Activated naive CD8-positive, alpha-beta T cell treated with anti-CD3 and anti-CD28 coated beads for 36 hours (primary cell): ENCODE results near the gene TMEM131. TPM values are rescaled to one million over a fixed set of nuclear protein-coding genes. Genes with fewer than 3 reads are reported as not detected.
"Not testable (repeated sequence)": the region's sequence is repeated elsewhere in the genome, so short reads cannot be mapped to it uniquely, and the experiment has no call there.

Source experiments
- DNase-seq: peaks from one replicate; pipeline ENCODE4 v3.0.0; 2021
- H3K27ac Mint-ChIP-seq: one replicate; pipeline ENCODE4 v1.8.0; 2022; ENCODE audit warnings: mild to moderate bottlenecking, moderate library complexity, mixed read lengths
- H3K27me3 Mint-ChIP-seq: one replicate; pipeline ENCODE4 v1.8.0; 2022; ENCODE audit warnings: mild to moderate bottlenecking, mixed read lengths
- H3K36me3 Mint-ChIP-seq: one replicate; pipeline ENCODE4 v1.8.0; 2021; ENCODE audit warnings: mild to moderate bottlenecking, mixed read lengths
- H3K4me1 Mint-ChIP-seq: one replicate; pipeline ENCODE4 v1.8.0; 2021; ENCODE audit warnings: mixed read lengths
- H3K4me3 Mint-ChIP-seq: one replicate; pipeline ENCODE4 v1.8.0; 2022; ENCODE audit warnings: mild to moderate bottlenecking, moderate library complexity, mixed read lengths
- H3K9me3 Mint-ChIP-seq: one replicate; pipeline ENCODE4 v1.8.0; 2022; ENCODE audit warnings: mixed read lengths
- total RNA-seq, 2 experiments: library from RNA; stranded (reverse); gene quantifications; one replicate each; pipeline ENCODE4 v1.2.3, GENCODE V29; 2021

TMEM131 gene
- total RNA-seq, 2 experiments from 2014 or later = 25.2 to 27.9 TPM

DNA sequence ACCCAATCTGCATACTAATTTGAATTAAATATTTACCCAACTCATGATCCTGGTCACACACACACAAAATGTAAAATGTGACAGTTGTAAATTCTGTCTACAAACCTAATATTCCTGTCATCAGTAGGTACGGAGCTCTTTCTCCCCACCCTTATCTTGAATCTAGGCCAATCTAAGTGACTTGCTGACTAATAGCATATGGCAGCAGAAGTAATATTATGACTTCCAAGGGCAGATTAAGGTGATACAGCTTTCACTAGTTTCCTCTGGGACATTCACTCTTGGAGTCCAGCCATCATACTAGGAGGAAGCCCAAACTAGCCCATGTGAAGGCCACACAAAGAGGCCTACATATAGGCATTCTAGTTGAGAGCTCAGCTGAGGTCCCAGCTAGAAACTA lies 89.4 kb downstream of the TMEM131 start:
- H3K36me3 Mint-ChIP-seq = peaks cover 53% of the 10 kb centered on the region
- no peaks in the 10 kb centered on the region for H3K9me3 Mint-ChIP-seq
- H3K27ac Mint-ChIP-seq = no peak overlapping the region
- no peak for DNase-seq
- H3K4me3 Mint-ChIP-seq = no peak overlapping the region
- peaks cover 13% of the 10 kb centered on the region for H3K4me1 Mint-ChIP-seq
- H3K27me3 Mint-ChIP-seq = no peaks in the 10 kb centered on the region

DNA sequence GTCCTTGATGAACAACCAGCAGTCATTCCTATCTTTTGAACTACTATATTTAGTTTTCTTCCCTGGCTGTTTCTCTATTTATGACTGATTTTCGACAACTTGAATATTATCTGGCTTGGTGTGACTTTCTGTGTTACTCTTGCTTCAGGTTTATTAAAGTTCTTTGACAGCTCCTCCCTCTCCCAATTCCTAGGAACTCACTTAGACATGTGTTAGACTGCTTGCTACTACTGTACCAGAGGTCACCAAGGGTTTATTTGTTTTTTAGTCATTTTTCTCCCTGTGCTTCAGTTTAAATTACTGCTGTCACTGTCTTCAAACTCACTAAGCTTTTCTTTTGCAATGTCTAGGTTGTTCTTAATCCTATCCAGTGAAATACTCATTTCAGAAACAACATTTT lies 90.5 kb downstream of the TMEM131 start:
- Mint-ChIP-seq H3K4me1 (peaks cover 6% of the 10 kb centered on the region), H3K27me3 (no peaks in the 10 kb centered on the region)

DNA sequence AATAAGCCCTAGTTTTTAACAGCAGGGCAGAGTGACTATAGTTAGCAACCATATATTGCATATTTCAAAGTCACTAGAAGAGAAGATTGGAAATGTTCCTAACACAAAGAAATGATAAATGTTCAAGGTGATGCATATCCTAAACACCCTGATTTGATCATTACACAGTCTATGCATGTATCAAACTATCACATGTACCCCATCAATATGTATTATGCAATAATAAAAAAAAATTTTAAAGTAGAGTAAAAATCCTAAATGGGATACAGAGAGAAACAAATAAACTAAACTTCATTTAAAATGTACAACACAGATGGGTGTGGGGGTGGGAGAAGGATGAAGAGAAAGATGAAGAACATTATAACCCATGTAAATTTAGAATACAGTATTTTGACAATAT lies 93.9 kb downstream of the TMEM131 start:
- no peak overlapping the region for H3K27ac Mint-ChIP-seq
- DNase-seq = no peak
- peaks cover 42% of the 10 kb centered on the region for H3K36me3 Mint-ChIP-seq
- H3K9me3 Mint-ChIP-seq = no peaks in the 10 kb centered on the region
- no peak overlapping the region for H3K4me3 Mint-ChIP-seq
- H3K4me1 Mint-ChIP-seq = peaks cover 1% of the 10 kb centered on the region
- no peaks in the 10 kb centered on the region for H3K27me3 Mint-ChIP-seq

More for the DNA sequence above, 90.5 kb downstream of the TMEM131 start:
- no peak overlapping the region for H3K27ac Mint-ChIP-seq
- no peak overlapping the region for H3K4me3 Mint-ChIP-seq
- H3K36me3 Mint-ChIP-seq = peaks cover 49% of the 10 kb centered on the region
- no peak for DNase-seq
- H3K9me3 Mint-ChIP-seq = no peaks in the 10 kb centered on the region

DNA sequence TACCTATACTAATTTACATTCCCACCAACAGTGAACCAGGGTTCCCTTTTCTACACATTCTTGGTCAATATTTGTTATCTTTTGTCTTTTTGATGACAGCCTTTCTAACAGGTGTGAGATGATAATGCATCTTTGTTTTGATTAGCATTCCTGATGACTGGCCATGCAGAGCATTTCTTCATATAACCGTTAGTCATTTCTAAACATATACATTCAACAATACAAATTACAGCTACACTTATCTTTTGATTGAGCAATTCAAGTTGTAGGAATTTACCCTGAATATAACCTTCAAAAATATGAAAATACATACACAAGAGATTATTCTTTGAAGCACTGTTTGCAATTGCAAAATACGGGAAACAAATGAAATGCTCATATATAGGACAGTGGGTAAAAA lies 94.9 kb downstream of the TMEM131 start:
- peaks cover 42% of the 10 kb centered on the region for H3K36me3 Mint-ChIP-seq

DNA sequence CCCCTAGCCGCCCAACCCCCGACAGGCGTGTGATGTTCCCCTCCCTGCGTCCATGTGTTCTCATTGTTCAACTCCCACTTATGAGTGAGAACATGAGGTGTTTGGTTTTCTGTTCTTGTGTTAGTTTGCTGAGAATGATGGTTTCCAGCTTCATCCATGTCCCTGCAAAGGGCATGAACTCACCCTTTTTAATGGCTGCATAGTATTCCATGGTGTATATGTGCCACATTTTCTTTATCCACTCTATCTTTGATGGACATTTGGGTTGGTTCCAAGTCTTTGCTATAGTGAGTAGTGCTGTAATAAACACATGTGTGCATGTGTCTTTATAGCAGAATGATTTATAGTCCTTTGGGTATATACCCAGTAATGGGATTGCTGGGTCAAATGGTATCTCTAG lies 102.7 kb downstream of the TMEM131 start:
- not testable (repeated sequence) for H3K27me3 Mint-ChIP-seq, H3K4me3 Mint-ChIP-seq, H3K27ac Mint-ChIP-seq, H3K4me1 Mint-ChIP-seq, DNase-seq
- H3K36me3 Mint-ChIP-seq = peaks cover 42% of the 10 kb centered on the region
- H3K9me3 Mint-ChIP-seq = peaks cover 23% of the 10 kb centered on the region

More for the DNA sequence above, 94.9 kb downstream of the TMEM131 start:
- no peak for DNase-seq
- Mint-ChIP-seq H3K4me3 (no peak overlapping the region), H3K9me3 (peaks cover 5% of the 10 kb centered on the region), H3K27me3 (no peaks in the 10 kb centered on the region), H3K4me1 (peaks cover 1% of the 10 kb centered on the region), H3K27ac (no peak overlapping the region)

DNA sequence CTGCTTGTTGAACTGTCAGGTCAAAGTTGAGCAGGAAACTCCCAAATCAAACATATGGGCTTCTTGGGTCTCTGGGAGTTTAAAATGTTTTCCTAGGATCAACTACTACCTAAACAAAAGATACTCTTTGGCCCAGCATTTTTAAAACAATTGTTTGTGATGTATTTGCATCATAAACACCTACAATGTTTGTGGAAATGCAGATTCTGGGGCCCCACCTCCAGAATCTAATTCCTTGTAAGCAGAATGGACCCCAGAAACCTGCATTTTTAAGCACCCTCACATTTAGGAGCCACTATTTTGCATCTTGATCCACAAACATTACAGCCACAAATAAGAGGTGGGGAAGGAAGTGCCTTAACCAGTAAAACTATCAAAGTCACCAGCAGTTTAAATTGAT lies 104.1 kb downstream of the TMEM131 start:
- Mint-ChIP-seq H3K27me3 (no peaks in the 10 kb centered on the region), H3K9me3 (peaks cover 28% of the 10 kb centered on the region), H3K4me3 (no peak overlapping the region), H3K27ac (no peak overlapping the region), H3K36me3 (peaks cover 52% of the 10 kb centered on the region), H3K4me1 (no peaks in the 10 kb centered on the region)
- no peak for DNase-seq

DNA sequence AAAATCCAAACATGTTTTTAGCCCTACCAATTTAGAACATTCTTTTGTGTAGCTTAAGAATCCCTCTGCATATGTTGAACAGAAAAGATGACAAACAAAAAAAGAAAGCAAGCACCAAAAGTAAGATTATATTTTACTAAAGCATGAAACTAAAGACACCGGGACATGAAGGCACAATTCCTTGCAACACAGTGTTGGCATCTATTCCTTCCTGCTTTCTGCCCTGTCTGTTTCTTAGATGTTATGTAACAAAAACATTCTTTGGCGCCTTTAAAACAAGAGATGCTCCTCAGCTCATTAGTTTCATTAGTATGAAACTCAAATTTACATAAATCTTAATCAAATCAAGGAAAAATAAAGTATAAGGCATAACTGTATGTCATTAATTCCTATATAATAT lies 106.6 kb downstream of the TMEM131 start:
- peaks cover 52% of the 10 kb centered on the region for H3K36me3 Mint-ChIP-seq
- DNase-seq = no peak
- no peaks in the 10 kb centered on the region for H3K4me1 Mint-ChIP-seq
- H3K9me3 Mint-ChIP-seq = peaks cover 27% of the 10 kb centered on the region
- H3K27ac Mint-ChIP-seq = no peak overlapping the region
- H3K4me3 Mint-ChIP-seq = no peak overlapping the region
- no peaks in the 10 kb centered on the region for H3K27me3 Mint-ChIP-seq

DNA sequence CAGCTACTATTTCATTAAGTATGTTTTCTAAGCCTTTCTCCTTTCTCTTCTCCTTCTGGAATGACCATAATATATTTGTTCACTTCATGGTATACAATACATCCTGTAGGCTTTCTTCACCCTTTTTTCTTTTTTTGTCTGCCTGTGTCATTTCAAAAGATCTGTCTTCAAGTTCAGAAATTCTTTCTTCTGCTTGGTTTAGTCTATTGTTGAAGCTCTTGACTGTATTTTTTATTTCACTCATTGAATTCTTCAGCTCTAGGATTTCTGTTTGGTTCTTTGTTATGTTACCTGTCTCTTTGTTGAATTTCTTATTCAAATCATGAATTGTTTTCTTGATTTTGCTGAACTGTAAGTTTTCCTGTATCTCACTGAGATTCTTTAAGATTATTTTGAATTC lies 109.9 kb downstream of the TMEM131 start:
- no peak overlapping the region for H3K4me3 Mint-ChIP-seq
- no peak overlapping the region for H3K27ac Mint-ChIP-seq
- H3K9me3 Mint-ChIP-seq = peaks cover 20% of the 10 kb centered on the region
- peaks cover 57% of the 10 kb centered on the region for H3K36me3 Mint-ChIP-seq
- H3K4me1 Mint-ChIP-seq = peaks cover 2% of the 10 kb centered on the region
- DNase-seq = no peak
- H3K27me3 Mint-ChIP-seq = no peaks in the 10 kb centered on the region

DNA sequence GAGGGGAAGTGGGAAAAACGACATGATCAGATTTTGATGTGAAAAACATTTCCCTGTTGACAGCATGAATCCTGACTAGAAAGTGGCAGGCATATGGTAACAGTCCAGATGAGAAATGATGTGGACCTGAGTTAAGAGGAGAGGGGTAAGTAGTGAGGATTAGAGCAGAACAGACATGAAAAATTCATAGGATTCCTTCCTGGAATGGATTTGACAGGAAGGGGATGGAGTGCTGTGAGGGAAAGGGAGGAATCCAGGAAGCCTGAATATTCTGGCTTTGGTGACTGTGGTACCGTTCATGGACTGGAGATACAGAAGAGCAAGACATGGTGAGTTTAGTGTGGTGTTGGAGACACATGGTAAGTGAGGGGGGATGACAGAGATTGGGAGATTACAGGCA lies 115.4 kb downstream of the TMEM131 start:
- Mint-ChIP-seq H3K9me3 (peaks cover 22% of the 10 kb centered on the region), H3K4me1 (peaks cover 13% of the 10 kb centered on the region), H3K27ac (no peak overlapping the region), H3K36me3 (peaks cover 54% of the 10 kb centered on the region), H3K27me3 (no peaks in the 10 kb centered on the region), H3K4me3 (no peak overlapping the region)
- no peak for DNase-seq

DNA sequence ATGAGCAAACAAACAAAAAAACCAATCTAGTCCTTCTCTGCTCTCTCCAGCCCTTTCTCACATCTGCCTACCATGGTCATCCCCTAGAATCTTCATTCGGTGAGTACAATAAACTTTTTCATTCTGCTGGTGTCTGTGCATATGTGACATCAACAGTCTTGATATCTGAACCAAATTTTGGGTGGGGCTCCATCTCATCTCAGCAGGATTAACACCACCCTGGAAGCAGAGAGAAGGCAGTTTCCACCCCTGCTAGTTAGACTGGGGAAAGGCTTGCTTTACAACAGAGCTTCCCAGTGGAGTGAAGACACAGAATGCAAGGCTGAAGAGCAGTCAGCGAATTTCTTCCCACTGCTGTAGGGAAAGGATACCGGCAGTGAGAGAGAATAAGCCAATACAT lies 116.9 kb downstream of the TMEM131 start:
- Mint-ChIP-seq H3K36me3 (peaks cover 50% of the 10 kb centered on the region), H3K9me3 (peaks cover 21% of the 10 kb centered on the region), H3K27me3 (no peaks in the 10 kb centered on the region), H3K4me1 (peaks cover 17% of the 10 kb centered on the region), H3K4me3 (no peak overlapping the region), H3K27ac (no peak overlapping the region)
- DNase-seq = no peak

DNA sequence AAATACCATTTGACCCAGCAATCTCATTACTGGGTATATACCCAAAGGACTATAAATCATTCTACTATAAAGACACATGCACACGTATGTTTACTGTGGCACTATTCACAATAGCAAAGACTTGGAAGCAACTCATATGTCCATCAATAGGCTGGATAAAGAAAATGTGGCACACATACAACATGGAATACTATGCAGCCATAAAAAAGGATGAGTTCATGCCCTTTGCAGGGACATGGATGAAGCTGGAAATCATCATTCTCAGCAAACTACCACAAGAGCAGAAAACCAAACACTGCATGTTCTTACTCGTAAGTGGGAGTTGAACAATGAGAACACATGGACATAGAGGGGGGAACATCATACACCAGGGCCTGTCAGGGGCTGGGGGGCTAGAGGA lies 117.4 kb downstream of the TMEM131 start:
- H3K4me3 Mint-ChIP-seq, H3K27me3 Mint-ChIP-seq, DNase-seq, H3K27ac Mint-ChIP-seq: not testable (repeated sequence)
- peaks cover 21% of the 10 kb centered on the region for H3K9me3 Mint-ChIP-seq
- peaks cover 17% of the 10 kb centered on the region for H3K4me1 Mint-ChIP-seq
- H3K36me3 Mint-ChIP-seq = peaks cover 53% of the 10 kb centered on the region

DNA sequence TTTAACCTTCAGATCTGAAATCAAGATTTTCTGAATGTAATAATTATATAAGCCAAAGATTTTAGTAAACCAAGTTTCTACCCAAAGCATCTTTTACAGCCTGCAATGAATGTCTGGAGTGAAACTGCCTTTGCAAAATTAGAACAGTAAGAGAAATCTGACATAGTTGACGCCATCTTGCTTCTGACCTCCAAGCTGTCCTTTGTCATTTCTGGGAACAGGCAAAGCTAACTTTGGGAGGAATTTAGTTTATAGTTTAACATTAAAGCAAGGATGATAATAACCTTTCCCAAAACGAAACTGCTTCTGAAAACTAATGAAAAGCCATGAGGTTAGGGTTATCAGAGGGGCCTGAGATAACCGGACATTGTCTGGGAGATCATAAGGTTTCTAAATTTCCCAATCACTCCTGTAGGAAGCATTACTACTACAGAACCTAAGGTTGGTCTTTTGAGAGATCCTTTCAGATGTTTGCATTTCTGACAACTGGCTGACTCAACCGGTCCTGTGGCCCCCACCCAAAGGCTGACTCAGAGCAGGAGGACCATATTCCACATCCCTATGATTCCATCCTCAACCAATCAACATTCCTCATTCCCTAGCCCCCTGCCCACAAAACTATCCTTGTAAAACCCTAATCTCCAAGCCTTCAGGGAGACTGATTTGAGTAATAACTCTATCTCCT lies 124.5 kb downstream of the TMEM131 start:
- Mint-ChIP-seq H3K4me3 (no peak overlapping the region), H3K9me3 (peaks cover 12% of the 10 kb centered on the region), H3K27me3 (no peaks in the 10 kb centered on the region), H3K4me1 (peaks cover 43% of the 10 kb centered on the region), H3K36me3 (peaks cover 23% of the 10 kb centered on the region), H3K27ac (no peak overlapping the region)
- DNase-seq = no peak

DNA sequence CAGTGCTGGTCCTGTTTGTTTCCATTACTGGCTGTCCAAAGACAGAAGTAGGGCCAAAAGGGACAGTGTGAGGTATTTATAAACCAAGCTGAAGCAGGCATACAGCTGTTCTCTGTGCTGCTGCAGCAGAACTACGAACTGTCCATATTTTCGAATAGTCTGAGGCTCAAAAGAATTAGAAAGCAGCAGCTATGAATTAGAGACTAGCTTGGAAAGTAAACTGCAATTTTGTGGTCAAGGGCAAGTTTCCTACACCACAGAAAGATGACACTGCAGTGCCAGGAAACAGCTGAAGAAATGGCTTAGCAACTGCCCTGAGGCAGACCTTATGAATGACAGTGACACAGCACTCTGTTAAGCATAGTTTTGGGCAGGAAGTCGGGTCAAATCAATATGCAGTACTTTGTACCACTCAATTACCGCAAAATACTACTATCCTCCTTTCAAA lies 125.3 kb downstream of the TMEM131 start:
- Mint-ChIP-seq H3K27ac (peak overlapping the region; percentile 55), H3K4me1 (peaks cover 38% of the 10 kb centered on the region), H3K9me3 (peaks cover 6% of the 10 kb centered on the region), H3K4me3 (peak overlapping the region; percentile 35), H3K36me3 (peaks cover 25% of the 10 kb centered on the region), H3K27me3 (no peaks in the 10 kb centered on the region)
- DNase-seq = peak; percentile 55

DNA sequence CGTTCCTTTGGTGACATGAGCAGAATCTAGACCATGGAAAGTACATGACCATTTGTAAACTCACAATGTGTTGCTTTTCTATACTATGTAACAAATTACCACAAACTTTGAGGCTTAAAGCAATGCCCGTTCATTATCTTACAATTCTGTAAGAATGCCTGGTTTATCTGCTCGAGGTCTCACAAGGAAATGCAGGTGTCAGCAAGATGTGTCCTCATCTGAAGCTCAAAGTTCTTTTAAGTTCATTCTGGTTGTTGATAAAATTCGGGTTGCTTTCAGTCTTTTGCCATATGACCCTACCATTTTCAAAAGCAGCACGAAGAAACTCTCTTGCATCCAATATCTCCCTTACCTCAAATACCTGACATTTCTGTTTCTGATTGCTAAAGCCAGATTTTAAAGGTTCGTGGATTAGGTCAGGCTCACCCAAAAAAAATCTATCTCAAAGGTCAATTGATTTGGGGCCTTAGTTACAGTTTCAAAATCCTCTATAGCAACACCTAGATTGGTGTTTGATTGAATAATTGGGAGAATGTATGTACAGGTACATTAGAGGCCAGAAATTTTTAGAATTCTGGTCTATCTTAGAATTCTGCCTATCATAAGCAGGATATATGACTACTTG lies 125.9 kb downstream of the TMEM131 start:
- DNase-seq = no peak
- Mint-ChIP-seq H3K27ac (no peak overlapping the region), H3K36me3 (peaks cover 27% of the 10 kb centered on the region), H3K4me1 (peaks cover 34% of the 10 kb centered on the region), H3K4me3 (no peak overlapping the region), H3K9me3 (peaks cover 4% of the 10 kb centered on the region), H3K27me3 (no peaks in the 10 kb centered on the region)

DNA sequence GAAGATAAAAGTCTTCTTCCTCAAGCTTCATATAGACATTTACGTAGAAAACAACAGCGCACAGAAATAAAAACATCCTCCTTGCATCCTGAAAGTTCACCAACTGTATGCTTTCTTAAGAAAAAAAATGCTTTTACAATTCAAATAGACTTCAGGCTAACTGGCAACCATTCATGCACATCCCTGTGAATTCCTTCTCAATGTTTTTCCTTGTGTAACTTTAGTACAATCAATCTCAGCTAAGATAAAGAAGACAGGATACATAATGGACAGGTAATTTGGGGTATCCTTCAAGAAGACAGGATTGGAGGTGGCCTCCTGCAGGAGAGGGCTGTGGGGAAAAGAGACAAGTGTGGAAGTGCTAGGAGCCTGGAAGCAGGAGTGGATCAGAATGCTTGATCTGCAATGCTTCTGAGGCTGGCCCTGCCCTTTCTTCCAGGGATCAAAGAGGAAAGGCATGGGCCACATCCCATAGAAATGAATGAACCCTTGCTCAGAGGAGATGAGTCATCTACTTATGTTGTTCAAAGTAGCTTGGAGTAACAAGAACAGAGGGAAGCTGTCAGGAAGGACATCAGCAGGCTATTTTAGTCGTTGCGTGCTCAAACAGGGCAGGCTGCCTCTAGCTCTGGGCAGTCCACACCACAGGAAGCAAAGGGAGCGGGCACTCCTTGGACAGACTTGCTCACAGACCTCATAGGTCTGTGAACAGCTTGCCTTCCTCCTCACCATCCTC lies 126.6 kb downstream of the TMEM131 start:
- Mint-ChIP-seq H3K36me3 (peaks cover 25% of the 10 kb centered on the region), H3K9me3 (peaks cover 4% of the 10 kb centered on the region), H3K4me1 (peaks cover 33% of the 10 kb centered on the region), H3K27me3 (no peaks in the 10 kb centered on the region), H3K4me3 (no peak overlapping the region), H3K27ac (no peak overlapping the region)
- no peak for DNase-seq
